Measurements from ENCODE around the gene ERRFI1.
A peak's percentile ranks its signal among the peaks of the same experiment; 100 is the strongest.

The ERRFI1 gene

GRCh38 chr1:8017495-8018197 lies 8.5 kb downstream of the ERRFI1 start:
- H3K4me1 ChIP-seq (ENCODE audit: insufficient read depth, insufficient read length): no peaks in the 10 kb centered on the region
- H3K9me3 ChIP-seq (ENCODE audit: insufficient read depth, low read length): no peaks in the 10 kb centered on the region
- TF ChIP-seq YY1 (IDR thresholded peaks at IDR 0.05; ENCODE audit: insufficient read depth, insufficient read length) (no peak), SUZ12 (IDR thresholded peaks at IDR 0.05; ENCODE audit: extremely low read depth, insufficient read depth, insufficient read length) (no peak), ZNF274 (IDR thresholded peaks at IDR 0.05; ENCODE audit: low read depth, low read length) (no peak)
- H3K36me3 ChIP-seq (ENCODE audit: insufficient read depth, insufficient read length, low read length): peaks cover 28% of the 10 kb centered on the region
- no peak for DNase-seq (ENCODE audit: low read depth, low spot score)
- H3K27me3 ChIP-seq (ENCODE audit: insufficient read depth, insufficient read length): no peaks in the 10 kb centered on the region
- no peak overlapping the region for H3K4me3 ChIP-seq (ENCODE audit: insufficient read length, low read depth)
- no peak overlapping the region for H3K9ac ChIP-seq (ENCODE audit: insufficient read length, low read depth)

GRCh38 chr1:8016895-8017241 lies 9.2 kb downstream of the ERRFI1 start:
- TF ChIP-seq ZNF274 (IDR thresholded peaks at IDR 0.05; ENCODE audit: low read depth, low read length) (no peak), SUZ12 (IDR thresholded peaks at IDR 0.05; ENCODE audit: extremely low read depth, insufficient read depth, insufficient read length) (no peak)
- H3K9ac ChIP-seq (ENCODE audit: insufficient read length, low read depth): no peak overlapping the region
- no peaks in the 10 kb centered on the region for H3K27me3 ChIP-seq (ENCODE audit: insufficient read depth, insufficient read length)
- no peaks in the 10 kb centered on the region for H3K9me3 ChIP-seq (ENCODE audit: insufficient read depth, low read length)
- no peaks in the 10 kb centered on the region for H3K4me1 ChIP-seq (ENCODE audit: insufficient read depth, insufficient read length)
- peaks cover 36% of the 10 kb centered on the region for H3K36me3 ChIP-seq (ENCODE audit: insufficient read depth, insufficient read length, low read length)
- no peak overlapping the region for H3K4me3 ChIP-seq (ENCODE audit: insufficient read length, low read depth)
- DNase-seq (ENCODE audit: low read depth, low spot score): no peak

GRCh38 chr1:8016210-8016894 lies 9.8 kb downstream of the ERRFI1 start:
- Histone ChIP-seq H3K9ac (ENCODE audit: insufficient read length, low read depth) (peak overlapping the region; percentile 18), H3K4me3 (ENCODE audit: insufficient read length, low read depth) (no peak overlapping the region), H3K9me3 (ENCODE audit: insufficient read depth, low read length) (no peaks in the 10 kb centered on the region), H3K4me1 (ENCODE audit: insufficient read depth, insufficient read length) (no peaks in the 10 kb centered on the region), H3K36me3 (ENCODE audit: insufficient read depth, insufficient read length, low read length) (peaks cover 39% of the 10 kb centered on the region), H3K27me3 (ENCODE audit: insufficient read depth, insufficient read length) (no peaks in the 10 kb centered on the region)
- TF ChIP-seq YY1 (IDR thresholded peaks at IDR 0.05; ENCODE audit: insufficient read depth, insufficient read length): no peak
- no peak for TF ChIP-seq SUZ12 (IDR thresholded peaks at IDR 0.05; ENCODE audit: extremely low read depth, insufficient read depth, insufficient read length)
- TF ChIP-seq ZNF274 (IDR thresholded peaks at IDR 0.05; ENCODE audit: low read depth, low read length): no peak
- no peak for DNase-seq (ENCODE audit: low read depth, low spot score)

- H3K27me3 ChIP-seq (ENCODE audit: insufficient read depth, insufficient read length): no peaks in the 10 kb centered on the region
- no peak for DNase-seq (ENCODE audit: low read depth, low spot score)
Measured at GRCh38 chr1:8015809-8016165, 10.3 kb downstream of the ERRFI1 start.

DNA sequence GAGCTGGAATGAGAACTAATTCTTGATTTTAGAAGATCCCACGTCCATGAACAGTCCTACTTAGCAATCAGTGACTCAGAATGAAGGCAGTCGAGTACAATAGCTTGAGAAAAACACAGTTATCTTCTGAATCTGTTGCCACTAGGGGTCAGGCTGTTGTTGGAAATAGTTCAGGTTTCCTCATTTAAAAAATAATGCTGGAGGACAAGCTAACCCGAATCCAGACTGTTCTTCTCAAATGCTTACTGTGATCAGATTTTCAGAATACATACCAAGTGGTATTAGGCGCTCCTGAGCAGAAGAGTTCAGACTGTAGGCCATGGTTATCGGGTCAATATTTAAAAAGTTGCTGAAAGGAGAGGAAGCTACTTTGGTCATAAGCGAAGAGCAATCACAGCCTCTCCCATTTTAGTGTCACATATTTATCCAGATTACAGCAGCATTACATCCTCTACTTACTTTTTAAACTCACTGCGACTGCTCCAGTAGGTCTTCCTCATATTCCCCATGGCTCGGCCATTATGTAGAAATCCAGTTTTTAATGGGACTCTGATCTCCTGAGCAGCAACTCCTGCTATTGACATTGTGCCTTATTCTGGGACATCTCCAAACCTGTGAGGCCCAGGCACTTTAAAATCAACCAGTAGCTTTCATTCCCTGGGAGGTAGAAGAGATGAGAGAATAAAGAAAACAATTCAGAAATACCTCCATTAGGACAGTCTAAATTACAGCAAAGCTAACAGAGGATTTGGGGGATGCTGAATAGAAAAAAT lies 10.9 kb downstream of the ERRFI1 start:
- peaks cover 49% of the 10 kb centered on the region for H3K36me3 ChIP-seq (ENCODE audit: insufficient read depth, insufficient read length, low read length)
- no peaks in the 10 kb centered on the region for H3K4me1 ChIP-seq (ENCODE audit: insufficient read depth, insufficient read length)
- no peak overlapping the region for H3K4me3 ChIP-seq (ENCODE audit: insufficient read length, low read depth)
- no peak for TF ChIP-seq SUZ12 (IDR thresholded peaks at IDR 0.05; ENCODE audit: extremely low read depth, insufficient read depth, insufficient read length)
- TF ChIP-seq YY1 (IDR thresholded peaks at IDR 0.05; ENCODE audit: insufficient read depth, insufficient read length): no peak
- no peak for TF ChIP-seq ZNF274 (IDR thresholded peaks at IDR 0.05; ENCODE audit: low read depth, low read length)
- no peaks in the 10 kb centered on the region for H3K27me3 ChIP-seq (ENCODE audit: insufficient read depth, insufficient read length)
- no peak for DNase-seq (ENCODE audit: low read depth, low spot score)
- no peaks in the 10 kb centered on the region for H3K9me3 ChIP-seq (ENCODE audit: insufficient read depth, low read length)
- H3K9ac ChIP-seq (ENCODE audit: insufficient read length, low read depth): peak overlapping the region; percentile 15

More at GRCh38 chr1:8015809-8016165, 10.3 kb downstream of the ERRFI1 start:
- Histone ChIP-seq H3K4me1 (ENCODE audit: insufficient read depth, insufficient read length) (no peaks in the 10 kb centered on the region), H3K9me3 (ENCODE audit: insufficient read depth, low read length) (no peaks in the 10 kb centered on the region), H3K4me3 (ENCODE audit: insufficient read length, low read depth) (no peak overlapping the region), H3K9ac (ENCODE audit: insufficient read length, low read depth) (no peak overlapping the region), H3K36me3 (ENCODE audit: insufficient read depth, insufficient read length, low read length) (peaks cover 45% of the 10 kb centered on the region)
- TF ChIP-seq SUZ12 (IDR thresholded peaks at IDR 0.05; ENCODE audit: extremely low read depth, insufficient read depth, insufficient read length) (no peak), YY1 (IDR thresholded peaks at IDR 0.05; ENCODE audit: insufficient read depth, insufficient read length) (no peak), ZNF274 (IDR thresholded peaks at IDR 0.05; ENCODE audit: low read depth, low read length) (no peak)

DNA sequence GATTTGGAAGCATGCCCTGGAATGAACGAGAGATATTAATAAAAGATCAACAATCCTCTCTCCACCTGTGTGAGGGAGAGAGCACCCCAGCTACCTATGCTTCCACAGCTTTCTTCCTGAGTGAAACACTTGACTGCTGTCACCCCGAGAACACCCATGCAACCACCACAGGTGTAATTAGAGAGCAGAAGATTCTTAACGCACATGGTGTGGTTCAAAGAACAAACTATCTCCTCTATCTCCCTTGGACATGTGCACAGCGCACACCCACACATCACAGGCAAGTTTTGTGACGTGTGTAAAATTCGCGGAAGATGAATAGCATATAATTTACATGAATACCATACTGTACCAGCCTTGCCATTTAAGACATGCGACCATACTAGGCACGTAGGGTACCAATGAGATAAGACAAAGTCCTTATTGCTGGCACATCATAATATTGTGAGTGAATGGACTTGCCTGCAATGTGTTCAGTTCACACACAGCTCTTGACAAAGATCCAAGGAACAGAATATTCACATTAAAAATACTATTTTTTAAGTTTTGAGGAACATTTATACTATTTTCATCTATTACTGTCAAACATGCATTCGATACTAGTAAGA lies 11.6 kb downstream of the ERRFI1 start:
- Histone ChIP-seq H3K4me3 (ENCODE audit: insufficient read length, low read depth) (no peak overlapping the region), H3K9me3 (ENCODE audit: insufficient read depth, low read length) (no peaks in the 10 kb centered on the region), H3K9ac (ENCODE audit: insufficient read length, low read depth) (no peak overlapping the region), H3K4me1 (ENCODE audit: insufficient read depth, insufficient read length) (no peaks in the 10 kb centered on the region), H3K27me3 (ENCODE audit: insufficient read depth, insufficient read length) (no peaks in the 10 kb centered on the region), H3K36me3 (ENCODE audit: insufficient read depth, insufficient read length, low read length) (peaks cover 56% of the 10 kb centered on the region)
- TF ChIP-seq YY1 (IDR thresholded peaks at IDR 0.05; ENCODE audit: insufficient read depth, insufficient read length): no peak
- no peak for TF ChIP-seq ZNF274 (IDR thresholded peaks at IDR 0.05; ENCODE audit: low read depth, low read length)
- TF ChIP-seq SUZ12 (IDR thresholded peaks at IDR 0.05; ENCODE audit: extremely low read depth, insufficient read depth, insufficient read length): no peak
- DNase-seq (ENCODE audit: low read depth, low spot score): no peak

DNA sequence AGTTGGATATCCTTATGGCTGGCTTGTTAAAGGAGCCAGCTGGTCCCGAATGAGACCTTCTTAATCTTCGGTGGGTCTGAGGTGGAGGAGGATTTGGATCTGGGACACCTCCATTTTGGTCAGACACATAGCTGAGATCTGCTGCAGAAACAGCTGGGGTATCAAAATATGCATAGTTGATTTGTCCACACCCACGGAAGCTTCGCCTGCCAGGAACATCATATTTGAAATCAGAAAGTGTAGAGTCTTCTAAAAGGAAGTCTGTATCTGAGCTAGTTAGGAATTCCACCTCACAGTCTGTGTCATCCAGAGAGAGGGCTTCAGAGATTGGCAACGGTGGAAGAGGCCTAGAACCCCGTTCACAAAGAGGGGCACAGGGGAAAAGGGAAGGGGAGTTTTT lies 12.3 kb downstream of the ERRFI1 start:
- no peak overlapping the region for H3K9ac ChIP-seq (ENCODE audit: insufficient read length, low read depth)
- no peak overlapping the region for H3K4me3 ChIP-seq (ENCODE audit: insufficient read length, low read depth)
- H3K4me1 ChIP-seq (ENCODE audit: insufficient read depth, insufficient read length): no peaks in the 10 kb centered on the region
- H3K9me3 ChIP-seq (ENCODE audit: insufficient read depth, low read length): no peaks in the 10 kb centered on the region
- DNase-seq (ENCODE audit: low read depth, low spot score): no peak
- no peak for TF ChIP-seq SUZ12 (IDR thresholded peaks at IDR 0.05; ENCODE audit: extremely low read depth, insufficient read depth, insufficient read length)
- no peak for TF ChIP-seq YY1 (IDR thresholded peaks at IDR 0.05; ENCODE audit: insufficient read depth, insufficient read length)
- no peak for TF ChIP-seq ZNF274 (IDR thresholded peaks at IDR 0.05; ENCODE audit: low read depth, low read length)
- no peaks in the 10 kb centered on the region for H3K27me3 ChIP-seq (ENCODE audit: insufficient read depth, insufficient read length)
- peaks cover 61% of the 10 kb centered on the region for H3K36me3 ChIP-seq (ENCODE audit: insufficient read depth, insufficient read length, low read length)

Data from NT2/D1 (cell line).